ENCODE results near the gene NGF.
"Not testable (repeated sequence)": the region's sequence is repeated elsewhere in the genome, so short reads cannot be mapped to it uniquely, and the experiment has no call there.

Gene NGF

DNA sequence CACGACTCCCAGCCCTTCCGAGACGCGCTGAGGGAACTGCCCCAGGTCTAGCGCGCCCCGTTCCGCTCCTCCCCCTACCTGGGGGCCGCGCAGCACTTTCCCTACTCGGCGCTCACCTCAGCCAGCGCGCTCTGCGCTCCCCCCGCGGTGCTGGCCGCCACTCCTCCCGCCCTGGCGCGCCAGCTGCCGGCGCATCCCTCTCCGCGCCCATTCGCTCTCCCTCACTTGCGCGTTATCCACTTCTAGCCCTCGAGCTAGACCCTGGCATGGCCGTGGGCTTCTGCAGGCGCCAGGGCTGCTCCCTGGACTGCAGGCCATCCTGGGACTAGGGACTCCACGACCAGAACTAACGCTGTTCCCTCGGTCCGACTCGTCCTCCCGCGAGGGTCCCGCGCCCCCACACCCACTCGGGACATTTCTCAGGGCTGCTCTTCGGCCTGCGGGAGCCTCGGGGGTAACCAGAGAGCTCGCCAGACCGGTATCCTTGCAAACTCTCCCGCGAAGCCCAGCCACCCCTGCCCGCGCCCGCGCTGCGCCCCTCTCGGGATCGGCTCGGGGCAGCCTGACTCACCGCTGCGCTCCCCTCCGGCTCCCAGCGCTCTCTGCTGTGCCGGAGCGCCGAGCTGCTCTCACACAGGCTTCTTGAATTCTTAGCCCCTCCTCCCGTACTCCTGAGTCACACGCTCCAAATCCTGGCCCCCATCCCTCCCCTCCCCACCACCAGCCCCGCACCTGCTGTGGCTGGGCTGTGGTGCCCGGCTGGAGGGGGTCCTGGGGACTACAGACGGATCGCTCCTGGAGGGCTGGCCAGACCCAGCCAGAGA is at the start of gene NGF:
NGF (minus strand) TSS at position 617 of the 824 bp plus-strand sequence. CDS start 51,454 bp downstream, outside the sequence.
- peak; percentile 55 for DNase-seq

- not testable (repeated sequence) for DNase-seq
Observed at GRCh38 chr1:115383455-115383854, 45.4 kb upstream of the NGF start.

- no peak for DNase-seq
Observed at GRCh38 chr1:115379943-115380342, 41.9 kb upstream of the NGF start.

GRCh38 chr1:115377411-115377810 is 39.4 kb upstream of the NGF start:
- DNase-seq: no peak

DNA sequence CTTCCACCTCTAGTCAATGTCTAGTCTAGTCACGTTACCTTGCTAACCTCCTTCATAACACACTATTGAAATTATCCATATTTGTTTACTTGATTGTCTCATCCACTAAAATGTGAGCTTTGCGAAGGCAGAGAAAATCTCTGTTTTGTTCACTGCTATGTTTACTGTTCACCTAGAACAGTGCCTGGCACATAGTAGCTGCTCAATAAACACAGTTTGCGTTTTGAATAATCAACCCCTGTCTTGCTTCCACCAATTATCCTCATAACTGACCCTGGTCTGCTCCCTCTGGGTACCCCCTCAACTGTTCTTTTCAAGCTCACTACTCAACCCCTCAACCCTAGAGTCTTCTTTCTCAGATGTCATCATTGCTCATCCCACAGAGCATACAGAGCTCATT is 36.5 kb upstream of the NGF start:
- DNase-seq: no peak

DNA sequence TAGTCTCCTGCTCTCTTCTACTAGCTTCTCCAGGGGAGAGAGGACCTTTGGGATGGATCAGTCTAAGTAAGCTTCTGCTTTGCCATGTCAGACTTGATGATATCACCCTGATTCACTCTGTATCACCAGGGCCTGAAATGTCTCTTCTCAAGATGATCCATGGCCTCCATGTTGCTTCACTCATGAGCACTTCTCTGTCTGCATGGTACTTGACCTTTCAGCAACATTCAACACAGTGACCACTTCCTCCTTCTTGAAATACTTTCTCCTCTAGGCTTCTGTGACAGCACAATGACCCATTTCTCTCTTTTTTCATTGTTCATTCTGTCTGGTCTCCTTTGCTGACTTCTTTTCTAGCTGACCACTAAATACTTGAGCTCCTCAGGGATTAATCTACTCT is 35.3 kb upstream of the NGF start:
- DNase-seq: peak; percentile 5

- no peak for DNase-seq
Observed at GRCh38 chr1:115365738-115366137, 27.7 kb upstream of the NGF start.

GRCh38 chr1:115364780-115365155 is 26.7 kb upstream of the NGF start:
- no peak for DNase-seq

DNA sequence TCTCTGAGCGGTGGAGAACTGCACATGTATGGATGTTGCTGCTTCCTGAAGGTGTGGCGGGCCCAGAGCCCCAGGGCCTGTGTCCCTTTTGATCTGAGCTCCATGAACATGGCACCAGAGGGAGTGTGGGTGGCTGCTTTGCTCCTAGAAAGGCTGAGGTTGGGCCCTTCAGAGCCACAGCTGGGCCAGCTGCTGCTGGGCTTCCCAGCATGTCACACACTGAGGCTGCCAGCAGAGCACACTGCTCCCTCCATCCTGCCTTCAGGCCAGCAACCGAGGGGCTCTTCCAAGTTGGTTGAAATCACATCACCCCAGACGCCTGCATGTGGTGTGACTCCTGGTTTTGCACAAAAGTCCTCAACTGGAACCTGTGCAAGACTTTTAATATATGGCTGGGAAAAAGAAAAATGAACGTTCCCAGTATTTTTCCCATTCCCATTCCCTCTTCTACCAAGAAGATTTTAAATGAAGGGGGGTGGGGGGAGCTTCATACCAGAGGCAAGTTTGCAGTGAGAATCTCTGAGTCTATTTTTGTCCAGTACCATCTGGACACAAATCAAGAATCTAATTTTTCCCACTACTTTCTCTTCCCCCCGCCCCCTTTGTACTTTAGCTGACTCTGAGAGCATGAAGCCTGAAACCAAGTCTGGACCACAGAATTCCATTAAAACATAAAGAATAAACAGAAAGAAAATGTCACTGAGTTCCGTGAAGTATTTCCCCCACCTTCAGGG is 26.2 kb upstream of the NGF start:
- DNase-seq: no peak

DNA sequence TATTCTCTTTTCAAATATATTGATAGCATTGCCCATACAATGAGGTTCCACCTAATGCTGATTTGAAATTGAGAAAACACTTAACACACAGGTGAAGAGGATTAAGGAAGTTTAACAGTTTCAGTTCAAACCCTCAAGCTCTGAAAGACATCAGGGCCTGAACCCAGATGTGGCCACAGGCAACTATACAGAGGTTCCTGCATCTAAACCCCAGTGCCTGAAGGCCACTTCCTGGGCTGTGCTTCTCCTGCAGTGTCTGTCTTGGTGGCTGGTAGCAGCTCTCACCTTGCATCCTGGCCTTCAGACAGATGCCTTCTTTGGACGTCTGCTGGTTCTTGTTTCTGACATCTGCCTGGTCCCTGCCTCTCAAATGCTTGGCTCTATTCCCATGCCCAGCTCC is 25.1 kb upstream of the NGF start:
- DNase-seq: no peak

GRCh38 chr1:115360505-115361129 is 22.6 kb upstream of the NGF start:
- not testable (repeated sequence) for DNase-seq

DNA sequence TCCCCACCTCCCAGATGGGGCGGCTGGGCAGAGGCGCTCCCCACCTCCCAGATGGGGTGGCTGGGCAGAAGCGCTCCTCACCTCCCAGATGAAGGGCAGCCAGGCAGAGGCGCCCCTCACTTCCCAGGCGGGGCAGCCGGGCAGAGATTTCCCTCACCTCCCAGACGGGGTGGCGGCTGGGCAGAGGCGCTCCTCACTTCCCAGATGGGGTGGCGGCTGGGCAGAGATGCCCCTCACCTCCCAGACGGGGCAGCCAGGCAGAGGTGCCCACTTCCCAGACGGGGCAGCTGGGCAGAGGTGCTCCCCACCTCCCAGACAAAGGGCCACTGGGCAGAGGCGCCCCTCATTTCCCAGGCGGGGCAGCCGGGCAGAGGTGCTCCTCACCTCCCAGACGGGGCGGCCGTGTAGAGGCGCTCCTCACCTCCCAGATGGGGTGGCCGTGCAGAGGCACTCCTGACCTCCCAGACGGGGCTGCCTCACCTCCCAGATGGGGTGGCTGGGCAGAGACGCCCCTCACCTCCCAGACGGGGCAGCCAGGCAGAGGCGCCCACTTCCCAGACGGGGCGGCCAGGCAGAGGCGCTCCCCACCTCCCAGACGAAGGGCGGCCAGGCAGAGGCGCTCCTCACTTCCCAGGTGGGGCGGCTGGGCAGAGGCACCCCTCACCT is 21.9 kb upstream of the NGF start:
- DNase-seq: not testable (repeated sequence)

- DNase-seq: no peak
Observed at GRCh38 chr1:115356356-115356755, 18.3 kb upstream of the NGF start.

- DNase-seq: no peak
Observed at GRCh38 chr1:115355069-115355468, 17.0 kb upstream of the NGF start.

- DNase-seq: no peak
Observed at GRCh38 chr1:115351143-115351542, 13.1 kb upstream of the NGF start.

- DNase-seq: no peak
Observed at GRCh38 chr1:115348636-115349035, 10.6 kb upstream of the NGF start.

- DNase-seq: no peak
Observed at GRCh38 chr1:115347282-115347681, 9.2 kb upstream of the NGF start.

GRCh38 chr1:115343200-115343737 is 5.2 kb upstream of the NGF start:
- no peak for DNase-seq

- DNase-seq: no peak
Observed at GRCh38 chr1:115341948-115342347, 3.9 kb upstream of the NGF start.

DNA sequence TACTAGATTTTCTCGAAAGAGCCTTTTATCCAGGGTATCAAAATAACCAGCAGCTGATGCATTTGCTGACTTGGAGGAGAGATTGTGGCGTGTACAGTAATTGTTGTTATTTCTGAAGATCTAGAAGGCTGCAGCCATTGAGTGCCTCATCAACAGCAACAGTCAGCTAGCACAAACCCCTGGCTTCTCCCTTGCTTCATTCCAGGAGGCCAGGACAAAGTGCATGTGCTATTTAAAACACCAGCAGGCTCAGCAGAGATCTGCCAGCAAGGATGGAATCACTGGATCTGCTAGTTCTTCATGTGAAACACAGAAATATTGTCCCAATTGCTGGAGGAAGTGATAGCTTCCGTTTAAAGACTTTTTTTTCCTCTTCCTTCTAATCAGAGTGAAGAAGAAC is 2.8 kb upstream of the NGF start:
- DNase-seq: no peak

DNA sequence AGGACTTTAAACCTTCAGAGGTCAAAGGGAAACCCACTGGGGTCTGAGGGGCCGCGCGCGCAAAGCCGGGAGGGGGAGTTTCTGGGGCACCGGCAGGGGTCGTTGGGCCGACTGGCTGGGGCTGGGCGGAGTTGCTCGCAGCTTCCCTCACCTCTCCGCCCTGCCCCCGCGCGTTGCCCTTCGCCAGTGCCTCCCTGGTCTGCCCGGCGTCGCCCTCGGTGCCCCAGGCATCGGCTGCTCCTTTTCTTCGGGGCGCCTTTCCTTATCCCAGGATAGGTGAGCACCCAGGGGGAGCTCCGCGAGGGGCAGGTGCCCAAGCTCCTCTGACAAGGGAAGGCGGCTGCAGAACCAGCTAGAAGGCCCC is 390 bp upstream of the NGF start:
- no peak for DNase-seq

GRCh38 chr1:115337276-115337632 is 795 bp downstream of the NGF start:
- DNase-seq: no peak

- DNase-seq: no peak
Observed at GRCh38 chr1:115336741-115337140, 1.3 kb downstream of the NGF start.
